Ishikawa (cell line): ENCODE data around the gene ZNF428.

Experiments used
- EGR1 ChIP-seq: IDR thresholded peaks from 2 replicates; pipeline ENCODE4 v1.6.1; 2012
- RAD21 ChIP-seq: IDR thresholded peaks from 2 replicates; pipeline ENCODE4 v1.6.1; 2012; ENCODE audit warnings: low read depth
- TAF1 ChIP-seq: IDR thresholded peaks from 2 replicates; pipeline ENCODE4 v1.6.1; 2012; ENCODE audit warnings: low read depth, mild to moderate bottlenecking

- TF ChIP-seq EGR1 (no peak), RAD21 (peak; percentile 39), TAF1 (no peak)
These were observed 43.1 kb upstream of the ZNF428 start for GRCh38 chr19:43662487-43662886.
